ENCODE measurements around the gene ACTN2.

ACTN2 gene

GRCh38 chr1:236742421-236743160 is 56.3 kb downstream of the ACTN2 start:
- Histone ChIP-seq H3K9me3 (ENCODE audit: control insufficient read depth, insufficient read depth, low read length) (no peaks in the 10 kb centered on the region), H3K9ac (ENCODE audit: low read depth, low read length) (no peak overlapping the region), H3K36me3 (ENCODE audit: insufficient read depth, low read length) (no peaks in the 10 kb centered on the region), H3K4me1 (ENCODE audit: insufficient read depth, low read length) (no peaks in the 10 kb centered on the region; the same call in none of the 2 replicates)

DNA sequence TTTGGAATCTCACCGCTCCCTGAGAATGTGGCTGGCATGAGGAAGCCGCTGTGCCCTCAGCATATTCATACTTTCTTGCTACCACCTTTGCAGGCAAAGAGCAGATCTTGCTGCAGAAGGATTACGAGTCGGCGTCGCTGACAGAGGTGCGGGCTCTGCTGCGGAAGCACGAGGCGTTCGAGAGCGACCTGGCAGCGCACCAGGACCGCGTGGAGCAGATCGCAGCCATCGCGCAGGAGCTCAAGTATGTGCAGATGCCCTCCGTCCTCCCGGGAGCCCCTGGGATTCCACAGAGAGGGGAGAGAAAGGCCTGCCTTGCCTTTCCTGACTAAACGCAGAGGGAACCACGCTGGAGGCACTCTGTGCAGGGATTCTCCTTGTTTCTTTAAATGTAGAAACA is 58.2 kb downstream of the ACTN2 start:
- H3K4me1 ChIP-seq (ENCODE audit: insufficient read depth, low read length) = no peaks in the 10 kb centered on the region; the same call in 1 of the 2 replicates
- no peak overlapping the region for H3K9ac ChIP-seq (ENCODE audit: low read depth, low read length)
- H3K9me3 ChIP-seq (ENCODE audit: control insufficient read depth, insufficient read depth, low read length) = no peaks in the 10 kb centered on the region
- H3K36me3 ChIP-seq (ENCODE audit: insufficient read depth, low read length) = no peaks in the 10 kb centered on the region

DNA sequence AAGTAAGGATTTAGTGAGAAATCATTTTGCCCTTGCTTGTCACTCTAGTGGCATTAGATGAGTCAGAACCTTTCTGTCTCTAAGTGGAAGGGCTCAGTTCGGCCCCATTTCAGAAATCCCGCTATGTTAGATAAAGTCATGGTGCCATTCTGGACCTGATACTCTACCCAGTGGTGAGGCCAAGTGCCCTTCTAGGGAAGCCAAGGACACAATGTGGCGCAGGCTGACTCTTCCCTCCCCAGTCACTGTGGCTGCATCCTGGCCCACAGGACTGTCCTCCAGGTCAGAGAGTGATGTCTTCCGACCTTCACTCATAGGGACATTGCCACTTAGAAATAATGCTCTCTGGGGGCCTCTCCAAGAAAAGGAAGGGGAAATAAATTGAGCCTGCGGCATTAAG is 60.5 kb downstream of the ACTN2 start:
- no peaks in the 10 kb centered on the region for H3K36me3 ChIP-seq (ENCODE audit: insufficient read depth, low read length)
- no peaks in the 10 kb centered on the region for H3K9me3 ChIP-seq (ENCODE audit: control insufficient read depth, insufficient read depth, low read length)
- H3K4me1 ChIP-seq (ENCODE audit: insufficient read depth, low read length) = no peaks in the 10 kb centered on the region; the same call in 1 of the 2 replicates
- no peak overlapping the region for H3K9ac ChIP-seq (ENCODE audit: low read depth, low read length)

DNA sequence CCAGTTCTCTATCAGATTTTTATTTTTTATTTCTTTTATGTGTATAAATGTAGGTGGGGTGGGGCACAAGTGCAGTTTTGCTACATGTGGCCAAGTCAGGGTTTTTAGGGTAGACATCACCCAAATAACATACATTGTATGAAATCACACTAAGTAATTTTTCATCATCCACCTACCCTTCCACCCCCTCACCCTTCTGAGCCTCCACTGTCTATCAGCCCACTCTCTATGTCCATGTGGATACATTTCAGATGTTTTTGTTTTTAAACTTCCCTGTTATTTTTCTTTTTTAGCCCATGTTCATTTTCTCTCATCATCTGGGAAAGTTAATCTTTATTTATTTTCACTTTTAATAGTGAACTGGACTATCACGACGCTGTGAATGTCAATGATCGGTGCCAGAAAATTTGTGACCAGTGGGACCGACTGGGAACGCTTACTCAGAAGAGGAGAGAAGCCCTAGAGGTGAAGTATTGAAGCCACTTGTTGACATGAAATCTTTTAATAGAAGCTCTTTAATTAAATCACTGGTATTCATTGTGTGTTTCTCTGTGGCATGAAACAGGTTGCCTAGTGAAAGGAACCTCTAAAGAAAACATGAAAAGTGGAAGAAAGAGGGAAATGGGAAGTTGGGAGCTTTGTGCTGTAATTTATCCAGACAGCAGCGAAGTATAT is 61.1 kb downstream of the ACTN2 start:
- Histone ChIP-seq H3K36me3 (ENCODE audit: insufficient read depth, low read length) (no peaks in the 10 kb centered on the region), H3K9me3 (ENCODE audit: control insufficient read depth, insufficient read depth, low read length) (no peaks in the 10 kb centered on the region), H3K4me1 (ENCODE audit: insufficient read depth, low read length) (no peaks in the 10 kb centered on the region), H3K9ac (ENCODE audit: low read depth, low read length) (no peak overlapping the region)

GRCh38 chr1:236748268-236748870 is 62.1 kb downstream of the ACTN2 start:
- H3K4me1 ChIP-seq (ENCODE audit: insufficient read depth, low read length) = no peaks in the 10 kb centered on the region
- no peaks in the 10 kb centered on the region for H3K9me3 ChIP-seq (ENCODE audit: control insufficient read depth, insufficient read depth, low read length)
- H3K9ac ChIP-seq (ENCODE audit: low read depth, low read length) = no peak overlapping the region
- no peaks in the 10 kb centered on the region for H3K36me3 ChIP-seq (ENCODE audit: insufficient read depth, low read length)

DNA sequence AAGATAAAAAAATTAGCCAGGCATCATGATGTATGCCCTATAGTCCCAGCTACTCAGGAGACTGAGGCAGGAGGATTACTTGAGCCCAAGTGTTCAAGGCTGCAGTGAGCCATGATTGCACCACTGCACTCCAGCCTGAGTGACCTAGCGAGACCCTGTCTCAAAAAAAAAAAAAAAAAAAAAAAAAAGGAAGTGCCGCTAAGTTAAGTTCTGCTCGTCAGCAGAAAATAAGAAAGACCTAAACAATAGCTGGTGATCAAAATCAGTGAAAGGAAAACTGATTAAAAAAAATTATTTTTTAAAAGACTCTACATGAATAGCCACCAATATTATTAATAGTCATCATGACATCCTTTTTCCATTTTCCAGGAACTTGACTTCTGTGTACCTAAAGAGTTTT is 64.6 kb downstream of the ACTN2 start:
- no peak overlapping the region for H3K9ac ChIP-seq (ENCODE audit: low read depth, low read length)
- no peaks in the 10 kb centered on the region for H3K36me3 ChIP-seq (ENCODE audit: insufficient read depth, low read length)
- no peaks in the 10 kb centered on the region for H3K4me1 ChIP-seq (ENCODE audit: insufficient read depth, low read length)
- H3K9me3 ChIP-seq (ENCODE audit: control insufficient read depth, insufficient read depth, low read length) = no peaks in the 10 kb centered on the region

- no peak overlapping the region for H3K9ac ChIP-seq (ENCODE audit: low read depth, low read length)
- H3K9me3 ChIP-seq (ENCODE audit: control insufficient read depth, insufficient read depth, low read length) = no peaks in the 10 kb centered on the region
- no peaks in the 10 kb centered on the region for H3K4me1 ChIP-seq (ENCODE audit: insufficient read depth, low read length)
- no peaks in the 10 kb centered on the region for H3K36me3 ChIP-seq (ENCODE audit: insufficient read depth, low read length)
Measured at GRCh38 chr1:236751385-236751784, 65.1 kb downstream of the ACTN2 start.

DNA sequence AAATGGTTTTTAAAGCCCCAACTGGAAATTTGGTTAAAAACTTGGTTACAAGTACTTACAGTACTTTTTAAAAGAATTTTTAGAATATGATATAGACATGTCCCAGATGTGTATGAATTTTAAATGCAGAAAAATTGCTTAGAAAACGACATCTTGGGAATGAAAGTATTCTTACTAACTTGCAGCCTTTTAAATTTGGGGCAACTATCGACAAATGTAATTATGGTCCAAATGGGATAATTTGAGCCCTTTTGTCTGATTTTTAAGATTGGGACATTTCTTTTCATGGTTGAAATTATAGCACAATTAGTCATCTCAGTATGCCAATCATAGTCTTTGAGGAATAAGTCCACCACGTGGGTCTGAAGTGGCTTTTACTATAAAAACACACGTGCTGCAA is 65.6 kb downstream of the ACTN2 start:
- H3K36me3 ChIP-seq (ENCODE audit: insufficient read depth, low read length) = no peaks in the 10 kb centered on the region
- no peaks in the 10 kb centered on the region for H3K9me3 ChIP-seq (ENCODE audit: control insufficient read depth, insufficient read depth, low read length)
- no peak overlapping the region for H3K9ac ChIP-seq (ENCODE audit: low read depth, low read length)
- no peaks in the 10 kb centered on the region for H3K4me1 ChIP-seq (ENCODE audit: insufficient read depth, low read length)

DNA sequence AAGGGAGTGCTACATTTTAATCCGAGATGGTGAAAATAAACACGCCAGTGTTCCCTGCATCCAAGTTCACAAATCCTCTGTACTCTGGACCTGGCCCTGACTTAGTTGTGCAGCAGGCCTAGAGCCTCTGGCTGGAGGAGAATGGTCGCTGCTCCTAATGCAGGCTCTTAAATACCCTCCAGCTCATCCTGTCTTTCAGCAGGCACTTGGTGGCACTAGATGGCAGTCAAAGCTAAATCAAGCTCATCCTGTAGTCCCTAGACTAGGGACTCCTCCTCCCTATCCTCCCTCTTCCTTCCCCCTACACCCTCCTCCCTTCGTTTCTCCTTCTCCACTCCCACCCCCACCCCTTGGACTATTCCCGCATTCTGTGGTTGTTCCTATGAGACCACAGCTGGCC is 67.2 kb downstream of the ACTN2 start:
- Histone ChIP-seq H3K9ac (ENCODE audit: low read depth, low read length) (no peak overlapping the region), H3K36me3 (ENCODE audit: insufficient read depth, low read length) (no peaks in the 10 kb centered on the region), H3K9me3 (ENCODE audit: control insufficient read depth, insufficient read depth, low read length) (no peaks in the 10 kb centered on the region), H3K4me1 (ENCODE audit: insufficient read depth, low read length) (no peaks in the 10 kb centered on the region)

- Histone ChIP-seq H3K9ac (ENCODE audit: low read depth, low read length) (no peak overlapping the region), H3K36me3 (ENCODE audit: insufficient read depth, low read length) (no peaks in the 10 kb centered on the region), H3K9me3 (ENCODE audit: control insufficient read depth, insufficient read depth, low read length) (no peaks in the 10 kb centered on the region), H3K4me1 (ENCODE audit: insufficient read depth, low read length) (no peaks in the 10 kb centered on the region)
Measured at GRCh38 chr1:236753964-236754363, 67.7 kb downstream of the ACTN2 start.

DNA sequence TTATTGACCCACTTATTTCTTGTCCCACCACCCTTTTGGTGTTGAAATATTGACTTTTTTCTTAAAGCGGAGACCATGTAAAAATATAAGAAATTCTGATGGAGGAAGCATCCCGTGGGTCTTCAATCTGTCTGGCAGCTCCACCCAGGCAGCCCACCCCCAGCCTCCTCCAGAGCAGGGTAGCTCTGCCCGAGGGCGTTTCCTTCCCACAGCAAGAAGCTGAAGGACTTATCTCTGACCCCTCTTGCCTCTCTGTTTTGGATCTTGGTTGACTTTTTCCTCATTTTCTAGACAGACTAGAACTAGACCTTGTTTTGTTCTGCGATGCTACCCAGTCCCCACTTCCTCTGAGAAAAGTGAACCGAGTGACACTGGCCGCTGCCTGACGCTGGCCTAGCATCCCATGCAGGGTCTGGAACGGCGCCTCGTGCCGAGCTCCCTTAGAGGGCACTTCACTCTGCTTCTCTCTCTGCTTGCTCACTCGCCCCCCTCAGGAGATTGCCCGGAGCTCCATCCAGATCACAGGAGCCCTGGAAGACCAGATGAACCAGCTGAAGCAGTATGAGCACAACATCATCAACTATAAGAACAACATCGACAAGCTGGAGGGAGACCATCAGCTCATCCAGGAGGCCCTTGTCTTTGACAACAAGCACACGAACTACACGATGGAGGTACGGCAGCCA is 68.4 kb downstream of the ACTN2 start:
- no peaks in the 10 kb centered on the region for H3K36me3 ChIP-seq (ENCODE audit: insufficient read depth, low read length)
- H3K9ac ChIP-seq (ENCODE audit: low read depth, low read length) = no peak overlapping the region
- no peaks in the 10 kb centered on the region for H3K9me3 ChIP-seq (ENCODE audit: control insufficient read depth, insufficient read depth, low read length)
- no peaks in the 10 kb centered on the region for H3K4me1 ChIP-seq (ENCODE audit: insufficient read depth, low read length)

GRCh38 chr1:236757640-236758039 is 71.3 kb downstream of the ACTN2 start:
- Histone ChIP-seq H3K4me1 (ENCODE audit: insufficient read depth, low read length) (no peaks in the 10 kb centered on the region), H3K36me3 (ENCODE audit: insufficient read depth, low read length) (no peaks in the 10 kb centered on the region), H3K9ac (ENCODE audit: low read depth, low read length) (no peak overlapping the region), H3K9me3 (ENCODE audit: control insufficient read depth, insufficient read depth, low read length) (no peaks in the 10 kb centered on the region)

DNA sequence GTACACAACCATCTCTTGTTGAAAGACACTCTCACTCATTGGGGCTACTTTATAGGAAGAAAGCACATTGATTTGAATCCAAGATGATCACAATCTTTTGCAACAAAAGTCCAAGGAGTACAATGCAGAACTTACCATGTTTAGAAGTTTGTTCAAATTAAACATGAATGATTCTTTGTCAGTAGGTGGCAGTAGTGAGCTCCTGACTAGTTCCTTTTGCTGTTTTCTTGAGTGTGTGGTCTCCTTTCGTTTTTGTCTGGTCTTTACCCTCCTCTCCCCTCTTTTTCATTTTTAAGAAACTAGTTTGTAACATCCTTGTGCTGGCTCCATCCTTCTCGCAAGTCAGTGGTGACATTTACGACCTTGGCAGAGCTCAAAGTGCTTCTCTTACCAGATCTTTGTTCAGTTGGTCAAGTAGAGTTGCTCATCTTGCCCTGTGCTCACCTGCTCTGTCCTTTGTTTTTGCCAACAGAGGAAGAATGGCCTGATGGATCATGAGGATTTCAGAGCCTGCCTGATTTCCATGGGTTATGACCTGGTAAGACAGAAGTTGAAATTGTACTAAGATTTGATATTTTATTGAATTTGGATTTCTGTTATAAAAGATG is 73.1 kb downstream of the ACTN2 start:
- H3K9me3 ChIP-seq (ENCODE audit: control insufficient read depth, insufficient read depth, low read length) = no peaks in the 10 kb centered on the region
- no peaks in the 10 kb centered on the region for H3K36me3 ChIP-seq (ENCODE audit: insufficient read depth, low read length)
- H3K9ac ChIP-seq (ENCODE audit: low read depth, low read length) = no peak overlapping the region
- H3K4me1 ChIP-seq (ENCODE audit: insufficient read depth, low read length) = no peaks in the 10 kb centered on the region

DNA sequence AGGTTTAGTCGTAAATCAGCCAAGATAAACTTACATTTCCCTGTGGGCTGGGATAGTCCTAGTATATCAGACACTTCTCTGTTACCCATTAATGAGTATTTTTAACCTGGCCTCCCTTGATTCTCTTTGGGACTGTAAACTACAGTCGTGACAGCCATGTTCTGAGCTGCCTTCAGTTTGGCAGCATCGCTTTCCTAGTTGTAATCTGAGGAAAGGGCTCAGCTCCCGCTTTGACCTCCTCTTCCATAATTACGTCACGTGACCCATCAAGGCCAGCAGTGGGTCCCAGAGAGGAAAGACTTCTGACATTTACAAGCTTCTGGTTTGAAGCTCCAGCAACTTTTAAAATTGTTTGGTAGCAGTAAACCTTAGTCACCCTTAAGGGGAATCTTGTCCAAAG is 74.2 kb downstream of the ACTN2 start:
- Histone ChIP-seq H3K4me1 (ENCODE audit: insufficient read depth, low read length) (no peaks in the 10 kb centered on the region), H3K36me3 (ENCODE audit: insufficient read depth, low read length) (no peaks in the 10 kb centered on the region), H3K9ac (ENCODE audit: low read depth, low read length) (no peak overlapping the region), H3K9me3 (ENCODE audit: control insufficient read depth, insufficient read depth, low read length) (no peaks in the 10 kb centered on the region)
